GM12892 (cell line): ENCODE measurements around the gene LETMD1.

Experiments
- POLR2A ChIP-seq: IDR thresholded peaks from 2 replicates; pipeline ENCODE4 v1.6.1; 2011; ENCODE audit warnings: low read depth, low read length, control low read depth
- POLR2AphosphoS5 ChIP-seq: IDR thresholded peaks from 2 replicates; pipeline ENCODE4 v1.6.1; 2011; ENCODE audit warnings: low read depth, low read length, control low read depth
- TAF1 ChIP-seq: IDR thresholded peaks from 2 replicates; pipeline ENCODE4 v1.6.1; 2011; ENCODE audit warnings: low read depth, mild to moderate bottlenecking, control low read depth, low read length, borderline replicate concordance

DNA sequence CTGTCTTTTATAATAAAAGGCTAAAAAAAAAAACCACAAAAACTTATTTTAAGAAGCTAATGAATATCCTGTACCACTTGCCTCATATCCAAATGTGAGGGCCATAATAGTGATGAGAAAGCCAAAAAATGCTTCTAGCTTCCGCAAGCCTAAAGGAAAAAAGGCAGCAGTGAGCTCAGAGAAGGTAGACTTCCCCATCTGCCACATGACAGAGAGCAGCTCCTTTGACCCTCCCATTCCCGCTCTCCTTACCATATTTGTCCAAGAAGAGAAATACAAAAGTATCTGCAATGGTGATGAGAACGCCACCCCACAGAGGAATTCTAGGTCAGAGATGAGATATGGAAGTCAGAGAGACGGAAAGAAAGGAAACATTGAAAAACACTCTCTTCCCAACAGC lies 49.0 kb upstream of the LETMD1 start:
- no peak for TF ChIP-seq POLR2A
- no peak for TF ChIP-seq TAF1
- no peak for TF ChIP-seq POLR2AphosphoS5
